Endothelial cell of umbilical vein (primary cell): ENCODE measurements around the gene CPEB2. TPM values are rescaled to one million over a fixed set of nuclear protein-coding genes. Genes with fewer than 3 reads are reported as not detected.

ENCODE experiments used
- BruUV-seq: library from RNA; stranded (reverse); fragments of 400-500 nt; replicated peaks from 2 replicates; lab custom pipeline; 2021; lab: Mats Ljungman, UMichigan
- CTCF ChIA-PET: fragments of 300-600, 350-600 bp; sonication (Branson Sonifier 250); formaldehyde crosslinking; loops from one replicate; lab custom pipeline; 2021; ENCODE audit warnings: antibody characterized with exemption, inconsistent platforms; lab: Charles Lee
- POLR2A ChIA-PET: fragments of 300-600, 350-600 bp; sonication (Branson Sonifier 250); formaldehyde crosslinking; loops from one replicate; lab custom pipeline; 2021; ENCODE audit warnings: antibody characterized with exemption, inconsistent platforms; lab: Charles Lee
- DNase-seq: peaks from one replicate; pipeline ENCODE4 v3.0.0-alpha.2; 2011; ENCODE audit warnings: low read depth, low spot score
- FAIRE-seq: peaks from 2 replicates; lab custom pipeline; 2011; peaks lifted over from hg19 to GRCh38; lab: Jason Lieb, UNC
- H2AFZ ChIP-seq: 2 replicates; pipeline ENCODE4 v1.6.0; 2012; ENCODE audit warnings: low read depth, low read length, control low read depth, inconsistent platforms
- H3K27ac ChIP-seq: 2 replicates; pipeline ENCODE4 v1.5.1; 2011; ENCODE audit warnings: low read depth, mild to moderate bottlenecking, control low read depth, low read length, moderate library complexity; ENCODE audit not compliant: insufficient read depth
- H3K27me3 ChIP-seq, 2 experiments: 2 replicates each; pipeline versions ENCODE4 v1.6.0 to v1.6.1; 2011; ENCODE audit warnings: low read length in 2 of 2, mixed read lengths in 1 of 2; ENCODE audit not compliant: control insufficient read depth in 2 of 2, insufficient read depth in 2 of 2
- H3K36me3 ChIP-seq, 2 experiments: 2 replicates in 1 of 2; 3 replicates in 1 of 2; pipeline ENCODE4 v1.5.1; 2011; ENCODE audit warnings: low read length in 2 of 2, mild to moderate bottlenecking in 1 of 2, moderate library complexity in 1 of 2; ENCODE audit not compliant: control insufficient read depth in 2 of 2, insufficient read depth in 2 of 2; ENCODE audit errors: extremely low read depth in 1 of 2
- H3K4me1 ChIP-seq: 3 replicates; pipeline ENCODE4 v1.5.1; 2011; ENCODE audit warnings: mild to moderate bottlenecking, low read length; ENCODE audit not compliant: control insufficient read depth, insufficient read depth; ENCODE audit errors: extremely low read depth
- H3K4me2 ChIP-seq: 2 replicates; pipeline ENCODE4 v1.6.1; 2011; ENCODE audit warnings: low read length, control low read depth, mixed read lengths; ENCODE audit not compliant: insufficient read depth
- H3K4me3 ChIP-seq, 3 experiments: fragments of 200-600 bp in 1 of 3; sonication (generic), shearing (Covaris generic) in 1 of 3; replicated peaks in 1 of 3; 2 replicates each; pipeline ENCODE4 v1.5.1; 2011 to 2016; ENCODE audit warnings: control low read depth in 3 of 3, low read length in 3 of 3, mild to moderate bottlenecking in 2 of 3, inconsistent platforms in 1 of 3, low read depth in 1 of 3, moderate library complexity in 1 of 3; ENCODE audit not compliant: insufficient read depth in 1 of 3
- H3K79me2 ChIP-seq: 2 replicates; pipeline ENCODE4 v1.6.0; 2012; ENCODE audit warnings: low read length, inconsistent platforms; ENCODE audit not compliant: control insufficient read depth, insufficient read depth
- H3K9ac ChIP-seq: replicated peaks from 2 replicates; pipeline ENCODE3; 2011; ENCODE audit warnings: low read length, control low read depth; ENCODE audit not compliant: insufficient read depth; ENCODE audit errors: extremely low read depth
- H3K9me1 ChIP-seq: replicated peaks from 3 replicates; pipeline ENCODE4 v1.6.0; 2011; ENCODE audit warnings: mild to moderate bottlenecking, low read length; ENCODE audit not compliant: control insufficient read depth, insufficient read depth; ENCODE audit errors: extremely low read depth
- H3K9me3 ChIP-seq: replicated peaks from 2 replicates; pipeline ENCODE4 v1.5.1; 2012; ENCODE audit warnings: low read length, inconsistent platforms; ENCODE audit not compliant: control insufficient read depth, insufficient read depth
- H4K20me1 ChIP-seq: replicated peaks from 2 replicates; pipeline ENCODE3; 2011; ENCODE audit warnings: mild to moderate bottlenecking, low read length; ENCODE audit not compliant: control insufficient read depth, insufficient read depth; ENCODE audit errors: extremely low read depth
- EZH2 ChIP-seq: IDR thresholded peaks from 2 replicates; pipeline ENCODE4 v1.6.1; 2012; ENCODE audit warnings: borderline replicate concordance, low read depth, mild to moderate bottlenecking, moderate library complexity, low read length, inconsistent platforms; ENCODE audit not compliant: severe bottlenecking
- FOS ChIP-seq: IDR thresholded peaks from 2 replicates; pipeline ENCODE4 v1.6.1; 2011; ENCODE audit warnings: mild to moderate bottlenecking, low read length, moderate library complexity, borderline replicate concordance; ENCODE audit not compliant: insufficient read depth
- GATA2 ChIP-seq: IDR thresholded peaks from 2 replicates; pipeline ENCODE4 v1.7.0; 2011; ENCODE audit warnings: low read depth, mild to moderate bottlenecking, moderate library complexity, mixed read lengths, low read length; ENCODE audit not compliant: insufficient read length, insufficient read depth
- JUN ChIP-seq: IDR thresholded peaks from 2 replicates; pipeline ENCODE4 v1.6.1; 2011; ENCODE audit warnings: borderline replicate concordance, low read depth; ENCODE audit not compliant: insufficient read length, insufficient read depth
- MYC ChIP-seq: IDR thresholded peaks from one replicate; pipeline ENCODE4 v1.6.1; 2011; ENCODE audit warnings: mild to moderate bottlenecking, low read depth, low read length
- POLR2A ChIP-seq: IDR thresholded peaks from 2 replicates; pipeline ENCODE4 v1.6.1; 2012; ENCODE audit warnings: low read depth, mild to moderate bottlenecking, control low read depth, low read length
- POLR2AphosphoS5 ChIP-seq: IDR thresholded peaks from 2 replicates; pipeline ENCODE4 v1.6.1; 2012; ENCODE audit warnings: low read depth, mild to moderate bottlenecking, control low read depth, low read length, moderate library complexity; ENCODE audit not compliant: insufficient read depth
- dilution Hi-C: fragments of 300-500 bp; cut with MboI; formaldehyde crosslinking; loops from one replicate; pipeline ENCODE4 v1.15.0; 2019; ENCODE audit warnings: low sequenced_read_pairs; ENCODE audit not compliant: extremely low pct_ligation_motif_present
- intact Hi-C: fragments of 100-400 bp; cut with micrococcal nuclease; formaldehyde crosslinking; loops from one replicate; pipeline ENCODE4 v1.10.0; 2022
- polyA plus RNA-seq, 4 experiments: library from polyadenylated mRNA; depleted of rRNA in 3 of 4; stranded (reverse) in 3 of 4; unstranded in 1 of 4; fragments of >200 nt; gene quantifications; 2 replicates each; pipeline versions ENCODE4 v1.2.1 to v1.2.3, GENCODE V29; 2011 to 2012; ENCODE audit warnings: missing spikeins in 1 of 4
- total RNA-seq: library from RNA; stranded (reverse); gene quantifications from 2 replicates; pipeline ENCODE4 v1.2.3, GENCODE V29; 2021
- TF ChIP-seq, protein P1 (sequence below), 2 donors: IDR thresholded peaks; 1 replicate in 1 of 2; 2 replicates in 1 of 2; pipeline ENCODE4 v1.5.1; 2011; ENCODE audit warnings: low read length in 2 of 2, mild to moderate bottlenecking in 2 of 2, moderate library complexity in 2 of 2, control low read depth in 1 of 2, inconsistent platforms in 1 of 2, low read depth in 1 of 2; ENCODE audit not compliant: insufficient read depth in 1 of 2; ENCODE audit errors: extremely low read depth in 1 of 2
- TF ChIP-seq, protein P2 (sequence below): IDR thresholded peaks from 2 replicates; pipeline ENCODE4 v1.6.1; 2011; ENCODE audit not compliant: insufficient read depth, insufficient read length

CPEB2 gene
- total and polyA plus RNA-seq, 2 donors (not counting 3 experiments of a cell fraction or from before 2014, with no cell fraction given) = 2.8 to 11.7 TPM

DNA sequence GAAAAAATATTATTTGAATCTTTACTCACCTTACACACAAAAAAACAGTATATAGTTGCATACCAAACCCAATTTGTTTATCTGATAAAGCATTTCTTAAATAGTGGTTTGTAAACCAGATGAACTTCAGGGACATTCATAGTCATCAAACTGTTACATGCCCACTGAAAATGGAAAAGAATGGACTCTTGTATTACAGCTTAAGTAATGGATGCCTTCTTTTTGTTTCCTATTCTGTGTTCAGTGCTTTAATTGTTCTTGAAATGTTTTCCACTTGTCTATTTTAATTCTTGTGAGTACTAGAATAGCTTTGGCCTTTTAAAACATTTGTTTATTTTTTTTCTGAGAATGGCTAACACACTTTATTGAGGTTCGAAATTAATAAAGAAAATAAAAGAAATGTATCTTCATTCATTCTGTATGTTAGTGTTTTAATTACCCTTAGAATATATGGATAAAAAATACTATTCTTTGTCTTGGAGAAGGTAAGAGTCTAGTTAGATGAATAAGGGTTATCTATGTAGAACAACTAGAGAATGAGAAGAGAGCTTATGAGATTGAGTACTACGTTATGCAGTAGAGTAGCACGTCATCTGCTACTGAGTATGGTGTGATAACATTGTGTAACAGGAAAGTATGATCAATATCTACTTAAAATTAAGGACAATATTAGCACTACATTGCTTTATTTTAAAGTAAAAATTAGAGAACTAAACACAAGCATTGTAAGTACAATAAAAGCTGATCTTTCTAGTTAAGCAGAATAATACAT is 9.9 kb downstream of the CPEB2 start:
- ChIA-PET CTCF (interaction anchor here (1.2 kb wide), 2 partner anchors 11 to 17 kb away, joined by 3 to 6 read pairs; no protein-coding TSS in a partner anchor), POLR2A (no interaction called here)
- H3K4me1 ChIP-seq = no peaks in the 10 kb centered on the region
- no peaks in the 10 kb centered on the region for H3K9me3 ChIP-seq
- H3K27ac ChIP-seq = no peak overlapping the region
- intact Hi-C loops = no loop called here
- no TSS peak for BruUV-seq
- no peaks in the 10 kb centered on the region for H4K20me1 ChIP-seq
- H3K9ac ChIP-seq = no peak overlapping the region
- peaks cover 0 to 6% of the 10 kb centered on the region in 2 experiments for H3K36me3 ChIP-seq
- FAIRE-seq (no peak), DNase-seq (no peak)
- H2AFZ ChIP-seq = no peak overlapping the region
- no peak for TF ChIP-seq POLR2AphosphoS5
- H3K4me3 ChIP-seq = no peak overlapping the region
- dilution Hi-C loops = no loop called here
- no peaks in the 10 kb centered on the region for H3K9me1 ChIP-seq
- H3K4me2 ChIP-seq = no peak overlapping the region
- no peaks in the 10 kb centered on the region for H3K27me3 ChIP-seq
- H3K79me2 ChIP-seq = peaks cover 25% of the 10 kb centered on the region

DNA sequence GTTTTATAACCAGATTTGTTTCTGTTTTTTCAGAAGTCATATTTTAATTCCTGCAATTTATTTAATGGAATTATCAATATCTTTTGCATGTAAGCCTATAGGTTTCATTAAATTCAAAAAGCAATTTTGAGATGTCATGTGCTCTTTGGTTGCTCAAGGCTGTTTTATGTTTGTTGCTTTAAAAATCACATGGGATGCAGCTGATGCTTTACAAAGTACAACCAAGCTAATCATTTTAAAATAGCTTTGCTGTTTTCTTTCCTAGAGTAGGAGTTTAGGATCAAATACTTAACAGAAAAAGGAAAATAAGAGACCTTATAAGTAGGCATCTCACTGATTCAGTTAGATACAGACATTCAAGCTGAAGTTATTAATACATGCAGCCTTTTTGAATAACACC is 11.3 kb downstream of the CPEB2 start:
- H3K36me3 ChIP-seq = peaks cover 0 to 3% of the 10 kb centered on the region in 2 experiments
- POLR2A ChIA-PET = no interaction called here
- DNase-seq (no peak), FAIRE-seq (no peak)
- TF ChIP-seq JUN (no peak), EZH2 (no peak), POLR2A (no peak), MYC (no peak), GATA2 (no peak), POLR2AphosphoS5 (no peak), FOS (no peak)
- TF ChIP-seq, protein P1, sequence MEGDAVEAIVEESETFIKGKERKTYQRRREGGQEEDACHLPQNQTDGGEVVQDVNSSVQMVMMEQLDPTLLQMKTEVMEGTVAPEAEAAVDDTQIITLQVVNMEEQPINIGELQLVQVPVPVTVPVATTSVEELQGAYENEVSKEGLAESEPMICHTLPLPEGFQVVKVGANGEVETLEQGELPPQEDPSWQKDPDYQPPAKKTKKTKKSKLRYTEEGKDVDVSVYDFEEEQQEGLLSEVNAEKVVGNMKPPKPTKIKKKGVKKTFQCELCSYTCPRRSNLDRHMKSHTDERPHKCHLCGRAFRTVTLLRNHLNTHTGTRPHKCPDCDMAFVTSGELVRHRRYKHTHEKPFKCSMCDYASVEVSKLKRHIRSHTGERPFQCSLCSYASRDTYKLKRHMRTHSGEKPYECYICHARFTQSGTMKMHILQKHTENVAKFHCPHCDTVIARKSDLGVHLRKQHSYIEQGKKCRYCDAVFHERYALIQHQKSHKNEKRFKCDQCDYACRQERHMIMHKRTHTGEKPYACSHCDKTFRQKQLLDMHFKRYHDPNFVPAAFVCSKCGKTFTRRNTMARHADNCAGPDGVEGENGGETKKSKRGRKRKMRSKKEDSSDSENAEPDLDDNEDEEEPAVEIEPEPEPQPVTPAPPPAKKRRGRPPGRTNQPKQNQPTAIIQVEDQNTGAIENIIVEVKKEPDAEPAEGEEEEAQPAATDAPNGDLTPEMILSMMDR (IDR thresholded peaks at IDR 0.05; ENCODE audit: extremely low read depth in 1 of 2, insufficient read depth in 1 of 2, low read depth in 1 of 2, low read length in 2 of 2) = no peak
- TF ChIP-seq, protein P2, sequence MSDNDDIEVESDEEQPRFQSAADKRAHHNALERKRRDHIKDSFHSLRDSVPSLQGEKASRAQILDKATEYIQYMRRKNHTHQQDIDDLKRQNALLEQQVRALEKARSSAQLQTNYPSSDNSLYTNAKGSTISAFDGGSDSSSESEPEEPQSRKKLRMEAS = no peak
- no TSS peak for BruUV-seq
- H3K27ac ChIP-seq = no peak overlapping the region
- no peak overlapping the region for H2AFZ ChIP-seq
- H4K20me1 ChIP-seq = no peaks in the 10 kb centered on the region
- no peak overlapping the region for H3K9ac ChIP-seq
- peaks cover 18% of the 10 kb centered on the region for H3K79me2 ChIP-seq
- no peak overlapping the region for H3K4me3 ChIP-seq
- CTCF ChIA-PET = interaction anchor here (1.2 kb wide), 1 partner anchor 9 kb away, joined by 4 read pairs; no protein-coding TSS in a partner anchor
- dilution Hi-C loops = no loop called here
- H3K27me3 ChIP-seq = no peaks in the 10 kb centered on the region
- H3K9me1 ChIP-seq = no peaks in the 10 kb centered on the region
- intact Hi-C loops = no loop called here
- H3K4me2 ChIP-seq = no peak overlapping the region
- H3K9me3 ChIP-seq = no peaks in the 10 kb centered on the region
- H3K4me1 ChIP-seq = peaks cover 3% of the 10 kb centered on the region
